Right lobe of liver (tissue), 6 donors: Measurements from ENCODE around the gene PRTFDC1. TPM values are rescaled to one million over a fixed set of nuclear protein-coding genes. Genes with fewer than 3 reads are reported as not detected.
A peak's percentile ranks its signal among the peaks of the same experiment; 100 is the strongest.

Experiments
- ATAC-seq, 4 donors: fragments of 200-7000 bp; cut with Tn5 transposase; one replicate each; pipeline ENCODE4 v1.9.1; 2020; ENCODE audit warnings: mild to moderate bottlenecking in 4 of 4, moderate library complexity in 4 of 4
- DNase-seq, 3 donors: peaks; one replicate each; pipeline ENCODE4 v3.0.0-alpha.2; 2020
- H3K27ac ChIP-seq, 3 donors: fragments of 200-600 bp; one replicate each; pipeline ENCODE4 v1.8.0; 2022
- H3K27me3 ChIP-seq, 2 donors: fragments of 200-600 bp; one replicate each; pipeline ENCODE4 v1.8.0; 2022
- H3K36me3 ChIP-seq, 4 donors: fragments of 200-600 bp; sonication (generic) in 1 of 4; one replicate each; pipeline versions ENCODE4 v1.5.1 to v1.8.0; 2017 to 2022; ENCODE audit warnings: control low read depth in 1 of 4
- H3K4me1 ChIP-seq, 4 donors: fragments of 200-600 bp; sonication (generic) in 1 of 4; one replicate each; pipeline versions ENCODE4 v1.5.1 to v1.8.0; 2017 to 2022; ENCODE audit warnings: control low read depth in 1 of 4
- H3K4me3 ChIP-seq, 3 donors: fragments of 200-600 bp; one replicate each; pipeline ENCODE4 v1.8.0; 2022
- H3K9me3 ChIP-seq, 4 donors: fragments of 200-600 bp; sonication (generic) in 1 of 4; one replicate each; pipeline versions ENCODE4 v1.5.1 to v1.8.0; 2017 to 2022; ENCODE audit warnings: control low read depth in 1 of 4
- CTCF ChIP-seq, 4 donors: fragments of 200-600 bp in 3 of 4; fragments of 450-650 bp in 1 of 4; IDR thresholded peaks; one replicate each; pipeline versions ENCODE4 v1.5.1 to v1.8.0; 2016 to 2022; ENCODE audit warnings: antibody characterized with exemption in 4 of 4, mild to moderate bottlenecking in 2 of 4
- POLR2A ChIP-seq: fragments of 450-650 bp; IDR thresholded peaks from one replicate; pipeline ENCODE4 v1.6.1; 2017; ENCODE audit warnings: antibody characterized with exemption, mild to moderate bottlenecking
- WGBS: methylation state at CpG from one replicate; pipeline ENCODE4 v1.1.6; 2018; ENCODE audit warnings: low coverage, low lambda C conversion rate; ENCODE audit not compliant: insufficient coverage; ENCODE audit errors: missing lambda C conversion rate; 5-methylcytosine and 5-hydroxymethylcytosine counted together
- intact Hi-C, 2 donors: fragments of 100-400 bp; cut with DNase I; formaldehyde crosslinking; loops; one replicate each; pipeline versions ENCODE4 v1.11.2 to v1.14.1; 2022
- total RNA-seq, 6 experiments: library from RNA; depleted of rRNA in 2 of 6; stranded (reverse); fragments of >200 nt in 2 of 6; fragmentation: NEBNext Ultra II Directional in 3 of 6; extraction: Animal tissue kit (Norgen Biotek cat#: 25700) in 3 of 6; gene quantifications; one replicate each; pipeline versions ENCODE4 v1.1.0 to v1.2.4, GENCODE V29; 2016 to 2023
- donor health status: DM: no; HTN: yes; CAD: no.
- donor health status: DM: no; HTN: no; CAD: no.
- donor health status: DM: no; HTN: no; CAD: no.
- donor health status: DM: no; HTN: yes; CAD: no.
- donor health status: DM: no; HTN: yes; CAD: no.

The PRTFDC1 gene
- total RNA-seq, 6 experiments from 2014 or later = 0.76 to 3.5 (median 1.1) TPM; not detected in 1

- no peak for ATAC-seq
- DNase-seq = no peak
- Histone ChIP-seq H3K4me1 (no peaks in the 10 kb centered on the region), H3K36me3 (no peaks in the 10 kb centered on the region), H3K4me3 (no peak overlapping the region), H3K27ac (no peak overlapping the region), H3K9me3 (no peaks in the 10 kb centered on the region), H3K27me3 (no peaks in the 10 kb centered on the region)
- 82% methylated on average over 4 of the region's 4 CpGs for WGBS
- TF ChIP-seq CTCF (IDR thresholded peaks at IDR 0.05) (no peak), POLR2A (no peak)
- intact Hi-C loops = no loop called here
Measured at GRCh38 chr10:24947304-24948097, 4.9 kb downstream of the PRTFDC1 start.

- no peaks in the 10 kb centered on the region for H3K9me3 ChIP-seq
- H3K27ac ChIP-seq = no peak overlapping the region
- intact Hi-C loops = no loop called here
- ATAC-seq (peak in 1 of 4 donors; percentile 66), DNase-seq (no peak)
- no peaks in the 10 kb centered on the region for H3K27me3 ChIP-seq
- no peaks in the 10 kb centered on the region for H3K36me3 ChIP-seq
- 90% methylated on average over 9 of the region's 11 CpGs for WGBS
- H3K4me3 ChIP-seq = no peak overlapping the region
- TF ChIP-seq POLR2A (no peak), CTCF (IDR thresholded peaks at IDR 0.05) (no peak)
- H3K4me1 ChIP-seq = no peaks in the 10 kb centered on the region
Measured at GRCh38 chr10:24944512-24945255, 7.7 kb downstream of the PRTFDC1 start.

GRCh38 chr10:24938525-24938924 lies 13.9 kb downstream of the PRTFDC1 start:
- no peak for TF ChIP-seq CTCF (IDR thresholded peaks at IDR 0.05)
- TF ChIP-seq POLR2A = no peak
- Histone ChIP-seq H3K27me3 (no peaks in the 10 kb centered on the region), H3K9me3 (no peaks in the 10 kb centered on the region), H3K36me3 (no peaks in the 10 kb centered on the region), H3K4me1 (no peaks in the 10 kb centered on the region), H3K27ac (no peak overlapping the region), H3K4me3 (no peak overlapping the region)
- DNase-seq (no peak), ATAC-seq (no peak)
- 91% methylated on average over 1 of the region's 2 CpGs for WGBS
- intact Hi-C loops = no loop called here

GRCh38 chr10:24938076-24938475 lies 14.3 kb downstream of the PRTFDC1 start:
- H3K4me1 ChIP-seq = no peaks in the 10 kb centered on the region
- no peak for ATAC-seq
- no peaks in the 10 kb centered on the region for H3K9me3 ChIP-seq
- TF ChIP-seq POLR2A (no peak), CTCF (IDR thresholded peaks at IDR 0.05) (no peak)
- no peak overlapping the region for H3K27ac ChIP-seq
- WGBS = 91% methylated on average over 5 of the region's 5 CpGs
- no peak for DNase-seq
- no peak overlapping the region for H3K4me3 ChIP-seq
- H3K27me3 ChIP-seq = no peaks in the 10 kb centered on the region
- intact Hi-C loops = no loop called here
- no peaks in the 10 kb centered on the region for H3K36me3 ChIP-seq
